H1 (cell line): Measurements from ENCODE around the gene RIPK4. TPM values are rescaled to one million over a fixed set of nuclear protein-coding genes. Genes with fewer than 3 reads are reported as not detected.

Experiments
- ASH2L ChIP-seq: fragments of 200-600, 300-600 bp; sonication (generic); IDR thresholded peaks from one replicate; pipeline ENCODE4 v1.7.1; 2017; ENCODE audit warnings: low read length
- CHD2 ChIP-seq: IDR thresholded peaks from 2 replicates; pipeline ENCODE4 v1.6.1; 2012; ENCODE audit warnings: low read length, improper control_type of control experiment
- PHF8 ChIP-seq: fragments of 200-600 bp; sonication (generic); conservative IDR thresholded peaks from 2 replicates; pipeline ENCODE4 v1.7.1; 2012; ENCODE audit warnings: low read depth, mild to moderate bottlenecking, inconsistent platforms, low read length, moderate library complexity
- polyA plus RNA-seq, 7 experiments: library from polyadenylated mRNA; depleted of rRNA in 3 of 7; stranded (reverse) in 5 of 7; unstranded in 2 of 7; fragments of >200 nt in 5 of 7; fragments of 200-250 nt in 2 of 7; gene quantifications; 1 replicate in 5 of 7; 2 replicates in 1 of 7; 4 replicates in 1 of 7; pipeline versions ENCODE4 v1.2.1 to v1.2.3, GENCODE V29; 2011 to 2013; ENCODE audit warnings: missing spikeins in 2 of 7, mixed read lengths in 2 of 7
- total RNA-seq: library from RNA; stranded (reverse); fragmentation: NEBNext Ultra II Directional; extraction: Animal tissue kit (Norgen Biotek cat#: 25700); gene quantifications from 2 replicates; pipeline ENCODE4 v1.2.1, GENCODE V29; 2021
- TF ChIP-seq, protein P1 (sequence below): IDR thresholded peaks from 2 replicates; pipeline ENCODE4 v1.6.1; 2011; ENCODE audit warnings: low read length, improper control_type of control experiment

Gene RIPK4
- total and polyA plus RNA-seq, 2 of the 8 experiments (the other 6 are each of a cell fraction or from before 2014, with no cell fraction given) = 2.7 to 5.6 TPM

GRCh38 chr21:41762753-41763152 lies 4.1 kb downstream of the RIPK4 start (continued):
- TF ChIP-seq, protein P1, sequence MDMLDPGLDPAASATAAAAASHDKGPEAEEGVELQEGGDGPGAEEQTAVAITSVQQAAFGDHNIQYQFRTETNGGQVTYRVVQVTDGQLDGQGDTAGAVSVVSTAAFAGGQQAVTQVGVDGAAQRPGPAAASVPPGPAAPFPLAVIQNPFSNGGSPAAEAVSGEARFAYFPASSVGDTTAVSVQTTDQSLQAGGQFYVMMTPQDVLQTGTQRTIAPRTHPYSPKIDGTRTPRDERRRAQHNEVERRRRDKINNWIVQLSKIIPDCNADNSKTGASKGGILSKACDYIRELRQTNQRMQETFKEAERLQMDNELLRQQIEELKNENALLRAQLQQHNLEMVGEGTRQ = no peak
- TF ChIP-seq ASH2L (no peak), PHF8 (no peak), CHD2 (no peak)
